GM12801 (cell line): ENCODE measurements around the gene MMEL1.

ENCODE experiments used
- CTCF ChIP-seq: IDR thresholded peaks from one replicate; pipeline ENCODE4 v1.5.1; 2011; ENCODE audit warnings: control low read depth; ENCODE audit not compliant: insufficient read length; ENCODE audit errors: extremely low read depth

MMEL1 gene

GRCh38 chr1:2544093-2544874 is 88.5 kb downstream of the MMEL1 start:
- TF ChIP-seq CTCF = no peak

- no peak for TF ChIP-seq CTCF
Measured at GRCh38 chr1:2543543-2544092, 89.2 kb downstream of the MMEL1 start.

GRCh38 chr1:2542246-2542915 is 90.4 kb downstream of the MMEL1 start:
- TF ChIP-seq CTCF = no peak

GRCh38 chr1:2541619-2542245 is 91.1 kb downstream of the MMEL1 start:
- TF ChIP-seq CTCF = no peak

- no peak for TF ChIP-seq CTCF
Measured at GRCh38 chr1:2540816-2541492, 91.9 kb downstream of the MMEL1 start.
